Activated naive CD4-positive, alpha-beta T cell treated with anti-CD3 and anti-CD28 coated beads, Interleukin-2, amount 10 ng/mL, durations not matched to agents 7 days and 5 days (primary cell): ENCODE results near the gene KCNAB2.

Experiments
- CTCF ChIA-PET: fragments of 350-600 bp; sonication (Branson Sonifier 250); formaldehyde crosslinking; loops from one replicate; lab custom pipeline; 2021; ENCODE audit warnings: antibody characterized with exemption; lab: Charles Lee
- DNase-seq: peaks from one replicate; pipeline ENCODE4 v3.0.0-alpha.2; 2020
- H3K27ac Mint-ChIP-seq: one replicate; pipeline ENCODE4 v1.8.0; 2021; ENCODE audit warnings: mild to moderate bottlenecking, moderate library complexity, mixed read lengths
- H3K27me3 Mint-ChIP-seq: one replicate; pipeline ENCODE4 v1.8.0; 2021; ENCODE audit warnings: mild to moderate bottlenecking, mixed read lengths
- H3K36me3 Mint-ChIP-seq: one replicate; pipeline ENCODE4 v1.8.0; 2021; ENCODE audit warnings: mixed read lengths
- H3K4me1 Mint-ChIP-seq: one replicate; pipeline ENCODE4 v1.8.0; 2021; ENCODE audit warnings: mixed read lengths
- H3K4me3 Mint-ChIP-seq: one replicate; pipeline ENCODE4 v1.8.0; 2021; ENCODE audit warnings: mild to moderate bottlenecking, moderate library complexity, mixed read lengths
- H3K9me3 Mint-ChIP-seq: one replicate; pipeline ENCODE4 v1.8.0; 2021; ENCODE audit warnings: mixed read lengths

KCNAB2 gene

GRCh38 chr1:6133146-6133895 lies 87.6 kb downstream of the KCNAB2 start:
- DNase-seq: no peak
- no peak overlapping the region for H3K4me3 Mint-ChIP-seq
- H3K27me3 Mint-ChIP-seq: peaks cover 25% of the 10 kb centered on the region
- peaks cover 9% of the 10 kb centered on the region for H3K9me3 Mint-ChIP-seq
- CTCF ChIA-PET: no interaction called here
- H3K4me1 Mint-ChIP-seq: no peaks in the 10 kb centered on the region
- H3K36me3 Mint-ChIP-seq: no peaks in the 10 kb centered on the region
- H3K27ac Mint-ChIP-seq: no peak overlapping the region

GRCh38 chr1:6134206-6134605 lies 88.5 kb downstream of the KCNAB2 start:
- DNase-seq: no peak
- H3K4me1 Mint-ChIP-seq: no peaks in the 10 kb centered on the region
- peaks cover 9% of the 10 kb centered on the region for H3K9me3 Mint-ChIP-seq
- H3K4me3 Mint-ChIP-seq: no peak overlapping the region
- CTCF ChIA-PET: no interaction called here
- H3K27me3 Mint-ChIP-seq: peaks cover 21% of the 10 kb centered on the region
- H3K27ac Mint-ChIP-seq: no peak overlapping the region
- H3K36me3 Mint-ChIP-seq: no peaks in the 10 kb centered on the region

- DNase-seq: no peak
- Mint-ChIP-seq H3K27ac (no peak overlapping the region), H3K36me3 (no peaks in the 10 kb centered on the region), H3K4me1 (no peaks in the 10 kb centered on the region), H3K9me3 (peaks cover 9% of the 10 kb centered on the region), H3K4me3 (no peak overlapping the region), H3K27me3 (peaks cover 26% of the 10 kb centered on the region)
- CTCF ChIA-PET: no interaction called here
Observed at GRCh38 chr1:6134741-6135510, 89.2 kb downstream of the KCNAB2 start.

- CTCF ChIA-PET: no interaction called here
- DNase-seq: no peak
- Mint-ChIP-seq H3K9me3 (peaks cover 9% of the 10 kb centered on the region), H3K36me3 (no peaks in the 10 kb centered on the region), H3K4me1 (no peaks in the 10 kb centered on the region), H3K27me3 (peaks cover 27% of the 10 kb centered on the region), H3K27ac (no peak overlapping the region), H3K4me3 (no peak overlapping the region)
Observed at GRCh38 chr1:6136516-6137220, 91.0 kb downstream of the KCNAB2 start.

- CTCF ChIA-PET: no interaction called here
- no peak for DNase-seq
- Mint-ChIP-seq H3K4me1 (no peaks in the 10 kb centered on the region), H3K27ac (no peak overlapping the region), H3K27me3 (peaks cover 27% of the 10 kb centered on the region), H3K36me3 (no peaks in the 10 kb centered on the region), H3K4me3 (no peak overlapping the region), H3K9me3 (no peaks in the 10 kb centered on the region)
Observed at GRCh38 chr1:6137758-6138157, 92.1 kb downstream of the KCNAB2 start.

GRCh38 chr1:6140413-6140812 lies 94.7 kb downstream of the KCNAB2 start:
- Mint-ChIP-seq H3K36me3 (no peaks in the 10 kb centered on the region), H3K27ac (no peak overlapping the region), H3K4me3 (no peak overlapping the region), H3K4me1 (no peaks in the 10 kb centered on the region), H3K27me3 (peaks cover 27% of the 10 kb centered on the region), H3K9me3 (no peaks in the 10 kb centered on the region)
- DNase-seq: no peak
- CTCF ChIA-PET: no interaction called here

- H3K36me3 Mint-ChIP-seq: no peaks in the 10 kb centered on the region
- H3K9me3 Mint-ChIP-seq: no peaks in the 10 kb centered on the region
- CTCF ChIA-PET: interaction anchor here (0.6 kb wide), 1 partner anchor 261 kb away, joined by 3 read pairs; no protein-coding TSS in a partner anchor
- peak; percentile 49 for DNase-seq
- no peaks in the 10 kb centered on the region for H3K4me1 Mint-ChIP-seq
- H3K27me3 Mint-ChIP-seq: peaks cover 24% of the 10 kb centered on the region
- H3K4me3 Mint-ChIP-seq: no peak overlapping the region
- H3K27ac Mint-ChIP-seq: no peak overlapping the region
Observed at GRCh38 chr1:6141592-6141991, 95.9 kb downstream of the KCNAB2 start.

GRCh38 chr1:6142036-6142621 lies 96.4 kb downstream of the KCNAB2 start:
- Mint-ChIP-seq H3K27ac (no peak overlapping the region), H3K4me3 (no peak overlapping the region), H3K4me1 (no peaks in the 10 kb centered on the region), H3K9me3 (no peaks in the 10 kb centered on the region), H3K27me3 (peaks cover 25% of the 10 kb centered on the region), H3K36me3 (no peaks in the 10 kb centered on the region)
- DNase-seq: no peak
- CTCF ChIA-PET: interaction anchor here (0.6 kb wide), 1 partner anchor 261 kb away, joined by 3 read pairs; no protein-coding TSS in a partner anchor

- Mint-ChIP-seq H3K27me3 (peaks cover 25% of the 10 kb centered on the region), H3K9me3 (no peaks in the 10 kb centered on the region), H3K27ac (no peak overlapping the region), H3K4me1 (no peaks in the 10 kb centered on the region), H3K36me3 (no peaks in the 10 kb centered on the region), H3K4me3 (no peak overlapping the region)
- CTCF ChIA-PET: no interaction called here
- DNase-seq: no peak
Observed at GRCh38 chr1:6142734-6143133, 97.0 kb downstream of the KCNAB2 start.

GRCh38 chr1:6143395-6143794 lies 97.7 kb downstream of the KCNAB2 start:
- H3K4me1 Mint-ChIP-seq: peaks cover 2% of the 10 kb centered on the region
- CTCF ChIA-PET: no interaction called here
- no peak overlapping the region for H3K4me3 Mint-ChIP-seq
- H3K36me3 Mint-ChIP-seq: no peaks in the 10 kb centered on the region
- H3K27me3 Mint-ChIP-seq: peaks cover 20% of the 10 kb centered on the region
- no peak for DNase-seq
- no peaks in the 10 kb centered on the region for H3K9me3 Mint-ChIP-seq
- H3K27ac Mint-ChIP-seq: no peak overlapping the region

- peaks cover 19% of the 10 kb centered on the region for H3K27me3 Mint-ChIP-seq
Observed at GRCh38 chr1:6144175-6144574, 98.5 kb downstream of the KCNAB2 start.

GRCh38 chr1:6144647-6145395 lies 99.1 kb downstream of the KCNAB2 start:
- no peak for DNase-seq
- peaks cover 14% of the 10 kb centered on the region for H3K27me3 Mint-ChIP-seq
- no peak overlapping the region for H3K27ac Mint-ChIP-seq
- H3K9me3 Mint-ChIP-seq: no peaks in the 10 kb centered on the region
- H3K4me3 Mint-ChIP-seq: no peak overlapping the region
- H3K4me1 Mint-ChIP-seq: peaks cover 6% of the 10 kb centered on the region
- CTCF ChIA-PET: no interaction called here
- no peaks in the 10 kb centered on the region for H3K36me3 Mint-ChIP-seq

More at GRCh38 chr1:6144175-6144574, 98.5 kb downstream of the KCNAB2 start:
- CTCF ChIA-PET: no interaction called here
- no peak overlapping the region for H3K27ac Mint-ChIP-seq
- DNase-seq: no peak
- peaks cover 6% of the 10 kb centered on the region for H3K4me1 Mint-ChIP-seq
- H3K4me3 Mint-ChIP-seq: no peak overlapping the region
- no peaks in the 10 kb centered on the region for H3K36me3 Mint-ChIP-seq
- H3K9me3 Mint-ChIP-seq: no peaks in the 10 kb centered on the region

- Mint-ChIP-seq H3K4me3 (no peak overlapping the region), H3K36me3 (no peaks in the 10 kb centered on the region), H3K27ac (no peak overlapping the region), H3K9me3 (no peaks in the 10 kb centered on the region), H3K4me1 (peaks cover 6% of the 10 kb centered on the region), H3K27me3 (peaks cover 13% of the 10 kb centered on the region)
- DNase-seq: no peak
- CTCF ChIA-PET: no interaction called here
Observed at GRCh38 chr1:6145396-6145750, 99.7 kb downstream of the KCNAB2 start.
